ENCODE results near the gene NRL. TPM values are rescaled to one million over a fixed set of nuclear protein-coding genes. Genes with fewer than 3 reads are reported as not detected.

NRL gene
- total and polyA plus RNA-seq, 11 donors, result 1.3 to 3.0 (median 2.1) TPM

DNA sequence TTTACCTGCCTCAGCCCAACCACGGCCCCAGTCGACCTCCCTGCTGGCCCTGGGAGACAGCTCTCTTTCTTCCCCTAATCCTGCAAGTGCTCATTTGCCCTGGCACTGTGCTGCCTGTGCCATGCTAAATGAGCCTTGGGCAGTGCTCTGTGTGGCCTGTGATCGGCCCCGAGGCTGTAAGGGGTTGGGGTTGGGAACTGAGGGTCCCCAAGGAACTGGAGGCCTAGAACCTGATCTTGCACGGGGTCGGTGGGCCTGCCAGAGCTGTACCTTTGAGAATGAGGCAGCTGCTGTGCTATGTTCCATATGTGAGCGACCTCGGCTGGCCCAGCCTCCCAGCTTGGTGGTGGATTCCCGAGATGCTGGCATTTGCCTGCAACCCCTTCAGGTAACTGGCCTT is 35.3 kb upstream of the NRL start:
- ATAC-seq, result no peak
- WGBS, 4 donors, result 86 to 94% (median 90%) methylated on average over 9 of the region's 9 CpGs
- peaks cover 0 to 67% (median 62%) of the 10 kb centered on the region in 9 donors for H3K36me3 ChIP-seq

DNA sequence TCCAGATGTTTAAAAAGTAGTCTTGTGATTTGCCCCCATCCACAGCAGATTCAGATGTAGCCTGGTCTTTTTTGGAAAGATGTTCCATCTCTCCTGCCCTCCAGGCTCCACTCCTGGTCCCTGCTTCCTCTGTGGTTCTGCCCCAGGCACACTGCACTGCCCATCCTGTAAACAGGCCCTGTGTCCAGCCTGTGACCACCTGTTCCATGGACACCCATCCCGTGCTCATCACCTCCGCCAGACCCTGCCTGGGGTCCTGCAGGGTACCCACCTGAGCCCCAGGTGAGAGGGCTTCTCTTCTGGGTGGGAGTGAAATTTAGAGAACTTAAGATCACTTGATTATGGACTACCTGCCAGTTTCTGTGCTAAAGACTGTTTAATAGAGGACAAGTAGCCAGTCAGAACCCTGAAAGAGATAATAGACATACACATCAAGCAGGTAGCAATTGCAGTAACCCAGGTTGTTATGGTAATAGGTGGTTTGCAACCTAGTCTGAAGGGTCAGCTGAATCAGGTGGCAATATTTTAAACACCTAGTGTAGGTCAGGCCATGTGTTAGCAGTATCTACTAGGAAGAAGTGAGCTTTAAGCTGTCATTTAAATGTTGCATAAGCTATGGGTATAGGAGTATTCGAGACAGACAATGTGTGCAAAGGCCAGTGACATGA is 34.7 kb upstream of the NRL start:
- TF ChIP-seq POLR2A (IDR thresholded peaks at IDR 0.05), result no peak
- TF ChIP-seq, protein P1, sequence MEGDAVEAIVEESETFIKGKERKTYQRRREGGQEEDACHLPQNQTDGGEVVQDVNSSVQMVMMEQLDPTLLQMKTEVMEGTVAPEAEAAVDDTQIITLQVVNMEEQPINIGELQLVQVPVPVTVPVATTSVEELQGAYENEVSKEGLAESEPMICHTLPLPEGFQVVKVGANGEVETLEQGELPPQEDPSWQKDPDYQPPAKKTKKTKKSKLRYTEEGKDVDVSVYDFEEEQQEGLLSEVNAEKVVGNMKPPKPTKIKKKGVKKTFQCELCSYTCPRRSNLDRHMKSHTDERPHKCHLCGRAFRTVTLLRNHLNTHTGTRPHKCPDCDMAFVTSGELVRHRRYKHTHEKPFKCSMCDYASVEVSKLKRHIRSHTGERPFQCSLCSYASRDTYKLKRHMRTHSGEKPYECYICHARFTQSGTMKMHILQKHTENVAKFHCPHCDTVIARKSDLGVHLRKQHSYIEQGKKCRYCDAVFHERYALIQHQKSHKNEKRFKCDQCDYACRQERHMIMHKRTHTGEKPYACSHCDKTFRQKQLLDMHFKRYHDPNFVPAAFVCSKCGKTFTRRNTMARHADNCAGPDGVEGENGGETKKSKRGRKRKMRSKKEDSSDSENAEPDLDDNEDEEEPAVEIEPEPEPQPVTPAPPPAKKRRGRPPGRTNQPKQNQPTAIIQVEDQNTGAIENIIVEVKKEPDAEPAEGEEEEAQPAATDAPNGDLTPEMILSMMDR (IDR thresholded peaks at IDR 0.05), result no peak
- Histone ChIP-seq H3K27ac (no peak overlapping the region), H3K4me3 (no peak overlapping the region), H3K27me3 (no peaks in the 10 kb centered on the region), H3K4me1 (peaks cover 6 to 35% (median 22%) of the 10 kb centered on the region in 12 donors), H3K36me3 (peaks cover 0 to 65% (median 56%) of the 10 kb centered on the region in 9 donors), H3K9me3 (no peaks in the 10 kb centered on the region)
- ATAC-seq (no peak), DNase-seq (no peak)
- intact Hi-C loops (cut with DNase I), result loop anchor here in 1 of 10 donors (5.0 kb wide), 1 partner anchor 37 kb away; the partner anchor contains the start of genes DCAF11 and NRL
- WGBS, 4 donors, result 90 to 95% (median 94%) methylated on average over 3 of the region's 3 CpGs

More for the DNA sequence above, 35.3 kb upstream of the NRL start:
- TF ChIP-seq, protein P1 (IDR thresholded peaks at IDR 0.05), result no peak
- TF ChIP-seq POLR2A (IDR thresholded peaks at IDR 0.05), result no peak
- peak in 1 of 5 donors; percentile 47 for DNase-seq
- H3K4me3 ChIP-seq, result no peak overlapping the region
- H3K27ac ChIP-seq, result no peak overlapping the region
- H3K4me1 ChIP-seq, result peaks cover 6 to 31% (median 22%) of the 10 kb centered on the region in 12 donors
- intact Hi-C loops (cut with DNase I), result loop anchor here in 1 of 10 donors (10.0 kb wide), 1 partner anchor 85 kb away; no protein-coding TSS in a partner anchor
- no peaks in the 10 kb centered on the region for H3K9me3 ChIP-seq
- H3K27me3 ChIP-seq, result no peaks in the 10 kb centered on the region

DNA sequence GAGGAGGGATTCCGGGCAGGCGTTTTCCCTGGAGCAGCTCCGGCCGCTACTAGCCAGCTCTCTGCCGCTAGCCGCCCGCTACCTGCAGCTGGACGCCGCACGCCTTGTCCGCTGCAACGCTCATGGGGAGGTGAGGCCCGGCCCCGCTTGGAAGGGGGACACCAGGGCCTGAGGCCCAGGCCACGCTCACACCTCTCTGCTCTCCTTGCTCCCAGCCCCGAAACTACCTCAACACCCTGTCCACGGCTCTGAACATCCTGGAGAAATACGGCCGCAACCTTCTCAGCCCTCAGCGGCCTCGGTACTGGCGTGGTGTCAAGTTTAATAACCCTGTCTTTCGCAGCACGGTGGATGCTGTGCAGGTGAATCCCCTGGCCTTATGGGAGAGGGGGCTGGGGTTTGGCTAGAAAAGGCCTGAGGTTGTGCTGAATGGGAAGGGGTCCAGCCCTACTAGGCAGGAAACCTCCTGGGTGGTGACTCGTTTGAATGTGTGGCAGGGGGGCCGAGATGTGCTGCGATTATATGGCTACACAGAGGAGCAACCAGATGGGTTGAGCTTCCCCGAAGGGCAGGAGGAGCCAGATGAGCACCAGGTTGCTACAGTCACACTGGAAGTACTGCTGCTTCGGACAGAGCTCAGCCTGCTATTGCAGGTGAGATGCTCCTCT is 33.1 kb upstream of the NRL start:
- intact Hi-C loops (cut with DNase I), result loop anchor here in 2 of 10 donors (1.0 to 5.0 kb wide), 2 partner anchors 13 to 36 kb away; partner anchors contain the start of genes DCAF11 (in 1 of the 2), IRF9 (in 1 of the 2) and NRL (in 1 of the 2)
- peaks cover 0 to 66% (median 53%) of the 10 kb centered on the region in 9 donors for H3K36me3 ChIP-seq

GRCh38 chr14:24146978-24147760 is 32.4 kb upstream of the NRL start, which contains the start of gene RNF31:
TSS of gene RNF31 (plus strand) at chr14:24147498. CDS start at chr14:24147699, 201 bp downstream.
- H3K4me1 ChIP-seq, result peaks cover 6 to 51% (median 25%) of the 10 kb centered on the region in 12 donors
- H3K4me3 ChIP-seq, result peak within 1 kb of the TSS; percentile 57 to 94 (median 84)
- DNase-seq (peak; percentile 98 to 99 (median 99)), ATAC-seq (peak; percentile 93 to 97 (median 95))
- H3K36me3 ChIP-seq, result peaks cover 0 to 63% (median 45%) of the 10 kb centered on the region in 9 donors
- intact Hi-C loops (cut with DNase I), result loop anchor here in 2 of 10 donors (1.0 to 5.0 kb wide), 3 partner anchors 14 to 35 kb away; partner anchors contain the start of genes DCAF11 (in 2 of the 2), NRL (in 2 of the 2) and IRF9 (in 1 of the 2)
- no peaks in the 10 kb centered on the region for H3K27me3 ChIP-seq
- peak within 1 kb of the TSS; percentile 49 to 97 (median 94) for H3K27ac ChIP-seq
- TF ChIP-seq POLR2A (IDR thresholded peaks at IDR 0.05), result peak in 1 of 2 donors; percentile 56
- TF ChIP-seq, protein P1 (IDR thresholded peaks at IDR 0.05), result no peak
- no peaks in the 10 kb centered on the region for H3K9me3 ChIP-seq
- 0 to 1% (median 0%) methylated on average over 49 to 57 of the region's 57 CpGs for WGBS, 4 donors

More for the DNA sequence above, 33.1 kb upstream of the NRL start:
- peak in 1 of 4 donors; percentile 0 for ATAC-seq
- peaks cover 6 to 45% (median 22%) of the 10 kb centered on the region in 12 donors for H3K4me1 ChIP-seq
- peak overlapping the region; percentile 39 to 97 (median 94) for H3K27ac ChIP-seq
- no peaks in the 10 kb centered on the region for H3K9me3 ChIP-seq
- WGBS, 4 donors, result 5 to 11% (median 6%) methylated on average over 19 to 29 of the region's 29 CpGs
- TF ChIP-seq POLR2A (IDR thresholded peaks at IDR 0.05), result no peak
- H3K27me3 ChIP-seq, result no peaks in the 10 kb centered on the region
- peak overlapping the region; percentile 57 to 94 (median 84) for H3K4me3 ChIP-seq
- DNase-seq, result no peak

Measured in heart left ventricle (tissue), 16 donors.